DMS53 (cell line): ENCODE results near the gene CFAP47.

Experiments
- DNase-seq: peaks from one replicate; lab custom pipeline; 2025; lab: John Stamatoyannopoulos, UW

Gene CFAP47

GRCh38 chrX:36241397-36241796 is 321.9 kb downstream of the CFAP47 start:
- DNase-seq, result peak; percentile 63

GRCh38 chrX:36266155-36266554 is 346.6 kb downstream of the CFAP47 start:
- DNase-seq, result no peak

GRCh38 chrX:36310136-36310535 is 390.6 kb downstream of the CFAP47 start:
- DNase-seq, result no peak

GRCh38 chrX:36314303-36314702 is 394.8 kb downstream of the CFAP47 start:
- no peak for DNase-seq

- no peak for DNase-seq
Measured at GRCh38 chrX:36334572-36334971, 415.0 kb downstream of the CFAP47 start.

- DNase-seq, result no peak
Measured at GRCh38 chrX:36336751-36337150, 417.2 kb downstream of the CFAP47 start.

- DNase-seq, result no peak
Measured at GRCh38 chrX:36344301-36344700, 424.8 kb downstream of the CFAP47 start.

- DNase-seq, result no peak
Measured at GRCh38 chrX:36348509-36348908, 429.0 kb downstream of the CFAP47 start.

GRCh38 chrX:36357855-36358254 is 438.3 kb downstream of the CFAP47 start:
- DNase-seq, result no peak

- no peak for DNase-seq
Measured at GRCh38 chrX:36364262-36364661, 444.7 kb downstream of the CFAP47 start.

GRCh38 chrX:36383495-36383894 is 464.0 kb downstream of the CFAP47 start:
- no peak for DNase-seq

- no peak for DNase-seq
Measured at GRCh38 chrX:36388901-36389300, 469.4 kb downstream of the CFAP47 start.

GRCh38 chrX:36401774-36402173 is 482.2 kb downstream of the CFAP47 start:
- no peak for DNase-seq

- peak; percentile 14 for DNase-seq
Measured at GRCh38 chrX:36407836-36408235, 488.3 kb downstream of the CFAP47 start.

- no peak for DNase-seq
Measured at GRCh38 chrX:36414056-36414455, 494.5 kb downstream of the CFAP47 start.

- no peak for DNase-seq
Measured at GRCh38 chrX:36422368-36422767, 502.8 kb downstream of the CFAP47 start.

- peak; percentile 49 for DNase-seq
Measured at GRCh38 chrX:36431819-36432218, 512.3 kb downstream of the CFAP47 start.

GRCh38 chrX:36434522-36434921 is 515.0 kb downstream of the CFAP47 start:
- peak; percentile 52 for DNase-seq
